ENCODE results near the gene AREL1. TPM values are rescaled to one million over a fixed set of nuclear protein-coding genes. Genes with fewer than 3 reads are reported as not detected.

AREL1 gene
- total and polyA plus RNA-seq, 8 donors: 26.0 to 42.6 (median 28.3) TPM

DNA sequence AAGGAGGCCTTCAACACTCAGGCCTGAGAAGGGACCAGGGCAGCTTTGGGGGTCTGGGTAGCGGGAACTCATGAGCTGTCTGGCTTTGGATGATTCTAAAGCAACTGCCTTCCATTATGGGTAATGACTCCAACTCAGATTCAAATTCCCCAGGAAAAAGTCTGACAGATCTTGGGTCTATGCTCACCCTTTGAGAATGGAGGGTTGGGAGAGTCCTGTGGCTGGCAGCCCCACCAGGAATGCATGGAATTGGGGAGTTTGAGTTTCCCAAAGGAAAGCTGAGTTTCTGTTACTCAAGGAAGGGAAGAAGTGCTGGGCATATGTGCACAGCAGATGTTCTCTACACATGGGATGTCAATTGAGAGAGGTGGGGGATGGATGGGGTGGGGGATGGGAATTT, 78.4 kb downstream of the AREL1 start:
- Histone ChIP-seq H3K4me1 (peaks cover 0 to 4% of the 10 kb centered on the region in 2 donors), H3K9me3 (no peaks in the 10 kb centered on the region), H3K36me3 (no peaks in the 10 kb centered on the region), H3K27ac (no peak overlapping the region), H3K27me3 (no peaks in the 10 kb centered on the region), H3K4me3 (no peak overlapping the region)
- no peak for TF ChIP-seq CTCF (IDR thresholded peaks at IDR 0.05)
- DNase-seq (no peak), ATAC-seq (no peak)
- intact Hi-C loops (cut with DNase I): no loop called here

DNA sequence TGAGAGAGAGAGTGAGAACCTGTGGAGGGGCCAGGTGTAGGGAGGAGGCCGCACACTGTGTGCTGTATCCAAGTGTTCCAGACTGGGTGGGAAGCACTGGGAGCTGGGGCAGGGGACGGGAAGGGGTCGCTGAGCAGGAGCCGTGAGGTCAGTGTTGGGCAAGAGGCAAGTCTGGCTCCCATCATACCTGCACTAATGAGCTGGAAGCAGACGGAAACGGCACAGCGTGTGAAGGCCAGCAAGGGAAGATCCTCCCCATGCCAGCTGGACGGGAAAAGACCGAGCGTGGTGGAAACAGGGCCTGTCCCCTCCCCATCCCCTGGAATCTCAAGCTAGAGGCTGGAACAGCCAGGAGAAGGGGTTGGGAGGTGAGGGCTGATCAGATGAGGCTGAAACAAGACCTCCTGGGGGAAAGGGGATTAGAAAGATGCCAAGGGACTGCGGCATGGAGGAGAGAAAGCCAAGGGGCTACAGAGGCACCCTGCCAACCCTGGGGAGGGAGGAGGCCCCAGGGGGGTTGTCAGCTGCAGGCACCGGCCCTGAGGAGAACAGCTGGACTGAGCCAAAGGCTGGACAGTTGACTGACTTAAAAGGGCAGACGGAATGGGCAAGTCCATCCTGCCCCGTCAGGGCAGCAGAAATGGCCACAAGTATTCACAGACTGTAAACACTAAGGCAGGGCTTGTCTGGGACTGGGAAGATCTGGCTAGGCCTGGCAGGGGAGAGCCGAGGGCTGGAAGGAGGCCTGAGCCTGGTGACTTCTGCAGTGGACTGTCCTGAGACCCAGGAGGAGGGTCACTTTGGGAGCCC, 81.8 kb downstream of the AREL1 start:
- DNase-seq (no peak), ATAC-seq (peak; percentile 41)
- intact Hi-C loops (cut with DNase I): no loop called here
- Histone ChIP-seq H3K9me3 (no peaks in the 10 kb centered on the region), H3K4me1 (peaks cover 0 to 4% of the 10 kb centered on the region in 2 donors), H3K27me3 (no peaks in the 10 kb centered on the region), H3K4me3 (no peak overlapping the region), H3K27ac (no peak overlapping the region), H3K36me3 (no peaks in the 10 kb centered on the region)
- TF ChIP-seq CTCF (IDR thresholded peaks at IDR 0.05): no peak

- Histone ChIP-seq H3K27me3 (no peaks in the 10 kb centered on the region), H3K4me3 (no peak overlapping the region), H3K9me3 (no peaks in the 10 kb centered on the region), H3K4me1 (peaks cover 0 to 4% of the 10 kb centered on the region in 2 donors), H3K27ac (no peak overlapping the region), H3K36me3 (no peaks in the 10 kb centered on the region)
- intact Hi-C loops (cut with DNase I): no loop called here
- no peak for TF ChIP-seq CTCF (IDR thresholded peaks at IDR 0.05)
- ATAC-seq: no peak
- no peak for DNase-seq
Observed at GRCh38 chr14:74628418-74628817, 84.5 kb downstream of the AREL1 start.

DNA sequence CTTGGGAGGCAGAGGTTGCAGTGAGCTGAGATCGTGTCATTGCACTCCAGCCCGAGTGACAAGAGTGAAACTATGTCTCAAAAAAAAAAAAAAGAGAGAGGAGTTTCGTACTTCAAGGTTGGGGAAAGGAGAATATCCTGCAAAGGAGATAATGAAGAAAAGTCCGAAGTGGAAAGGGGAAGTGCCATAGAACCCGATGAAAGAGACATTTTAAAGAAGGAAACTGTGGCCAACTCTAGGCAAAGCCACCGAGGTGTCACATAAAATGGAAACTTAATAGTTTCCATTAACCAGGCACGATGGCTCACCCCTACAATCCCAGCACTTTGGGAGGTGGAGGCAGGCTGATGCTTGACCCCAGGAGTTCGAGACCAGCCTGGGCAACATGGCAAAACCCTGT, 85.8 kb downstream of the AREL1 start:
- no peak overlapping the region for H3K4me3 ChIP-seq
- peak overlapping the region in 1 of 2 donors; percentile 23 for H3K27ac ChIP-seq
- ATAC-seq (no peak), DNase-seq (no peak)
- H3K27me3 ChIP-seq: no peaks in the 10 kb centered on the region
- peaks cover 0 to 4% of the 10 kb centered on the region in 2 donors for H3K4me1 ChIP-seq
- no peak for TF ChIP-seq CTCF (IDR thresholded peaks at IDR 0.05)
- no peaks in the 10 kb centered on the region for H3K36me3 ChIP-seq
- H3K9me3 ChIP-seq: no peaks in the 10 kb centered on the region
- intact Hi-C loops (cut with DNase I): no loop called here

- no peaks in the 10 kb centered on the region for H3K9me3 ChIP-seq
- H3K36me3 ChIP-seq: no peaks in the 10 kb centered on the region
- H3K27ac ChIP-seq: no peak overlapping the region
- intact Hi-C loops (cut with DNase I): no loop called here
- H3K4me1 ChIP-seq: peaks cover 27 to 44% of the 10 kb centered on the region in 2 donors
- H3K27me3 ChIP-seq: no peaks in the 10 kb centered on the region
- ATAC-seq: no peak
- no peak for TF ChIP-seq CTCF (IDR thresholded peaks at IDR 0.05)
- H3K4me3 ChIP-seq: no peak overlapping the region
- DNase-seq: peak in 1 of 4 donors; percentile 0
Observed at GRCh38 chr14:74622257-74622656, 90.6 kb downstream of the AREL1 start.

Measured in left lung (tissue), 10 donors.